SU-DHL-6 (cell line): ENCODE results near the gene HOXC6.

Experiments used
- H2AFZ ChIP-seq: fragments of 200-600 bp; sonication (generic); 2 replicates; pipeline ENCODE4 v1.6.1; 2014; ENCODE audit warnings: low read depth, mild to moderate bottlenecking, moderate library complexity, mixed read lengths, antibody characterized with exemption, low read length; ENCODE audit not compliant: severe bottlenecking
- H3F3A ChIP-seq: fragments of 200-600 bp; shearing (Covaris generic); 2 replicates; pipeline ENCODE4 v1.6.0; 2016; ENCODE audit warnings: antibody characterized with exemption, mild to moderate bottlenecking; ENCODE audit not compliant: insufficient read depth
- H3K27ac ChIP-seq: fragments of 200-600 bp; sonication (generic); 2 replicates; pipeline ENCODE4 v1.5.1; 2016; ENCODE audit warnings: low read depth, mild to moderate bottlenecking, low read length, moderate library complexity, mixed read lengths
- H3K27me3 ChIP-seq: fragments of 200-600 bp; sonication (generic), shearing (Covaris generic); 2 replicates; pipeline ENCODE4 v1.6.0; 2014; ENCODE audit warnings: mild to moderate bottlenecking, low read length
- H3K36me3 ChIP-seq: fragments of 200-600 bp; sonication (generic); 2 replicates; pipeline ENCODE4 v1.6.1; 2014; ENCODE audit warnings: mild to moderate bottlenecking, low read length, mixed read lengths
- H3K4me2 ChIP-seq: fragments of 300-600, 200-600 bp; shearing (Covaris generic), sonication (generic); 2 replicates; pipeline ENCODE4 v1.6.0; 2014; ENCODE audit warnings: low read length, low read depth, mild to moderate bottlenecking; ENCODE audit not compliant: poor library complexity, severe bottlenecking
- H3K4me3 ChIP-seq: fragments of 200-600 bp; sonication (generic); 2 replicates; pipeline ENCODE4 v1.5.1; 2014; ENCODE audit warnings: antibody characterized with exemption, low read length, mild to moderate bottlenecking, mixed read lengths; ENCODE audit not compliant: insufficient read depth, poor library complexity, severe bottlenecking
- H3K79me2 ChIP-seq: fragments of 200-600 bp; sonication (generic); 2 replicates; pipeline ENCODE4 v1.6.1; 2014; ENCODE audit warnings: mild to moderate bottlenecking, low read length, moderate library complexity; ENCODE audit not compliant: insufficient read depth
- H3K9ac ChIP-seq: fragments of 200-600 bp; sonication (generic); 2 replicates; pipeline ENCODE4 v1.7.0; 2014; ENCODE audit warnings: mild to moderate bottlenecking, low read length
- H3K9me2 ChIP-seq: fragments of 200-600 bp; sonication (generic); replicated peaks from 2 replicates; pipeline ENCODE4 v1.6.1; 2014; ENCODE audit warnings: low read length; ENCODE audit not compliant: insufficient read depth
- H3K9me3 ChIP-seq: fragments of 200-600 bp; sonication (generic); 2 replicates; pipeline ENCODE4 v1.6.1; 2014; ENCODE audit warnings: low read length, mixed read lengths; ENCODE audit not compliant: insufficient read depth
- H4K20me1 ChIP-seq: fragments of 200-600 bp; sonication (generic); 2 replicates; pipeline ENCODE4 v1.6.1; 2014; ENCODE audit warnings: low read depth, mild to moderate bottlenecking, antibody characterized with exemption, low read length, moderate library complexity, mixed read lengths
- CTCF ChIP-seq: fragments of 200-600 bp; sonication (generic); IDR thresholded peaks from one replicate; pipeline ENCODE4 v1.5.1; 2017; ENCODE audit warnings: antibody characterized with exemption, mild to moderate bottlenecking, low read length, moderate library complexity; ENCODE audit not compliant: insufficient read depth, poor library complexity, severe bottlenecking
- EZH2phosphoT487 ChIP-seq: fragments of 200-600 bp; sonication (generic), shearing (Covaris generic); conservative IDR thresholded peaks from 2 replicates; pipeline ENCODE4 v1.6.1; 2018; ENCODE audit warnings: mild to moderate bottlenecking, antibody characterized with exemption, low read length, moderate library complexity, mixed read lengths

The HOXC6 gene

GRCh38 chr12:54056110-54056509 is 27.9 kb downstream of the HOXC6 start:
- Histone ChIP-seq H3K4me2 (no peak overlapping the region), H3K27ac (no peak overlapping the region), H2AFZ (no peak overlapping the region), H3K36me3 (no peaks in the 10 kb centered on the region), H3K27me3 (no peaks in the 10 kb centered on the region), H3K9ac (no peak overlapping the region), H3K9me2 (no peaks in the 10 kb centered on the region), H3K9me3 (no peaks in the 10 kb centered on the region), H3F3A (no peaks in the 10 kb centered on the region), H3K79me2 (peaks cover 6% of the 10 kb centered on the region; the same call in 1 of the 2 replicates), H3K4me3 (no peak overlapping the region), H4K20me1 (no peaks in the 10 kb centered on the region)
- no peak for TF ChIP-seq CTCF

- Histone ChIP-seq H3K79me2 (peaks cover 6% of the 10 kb centered on the region; the same call in 1 of the 2 replicates), H3F3A (no peaks in the 10 kb centered on the region), H4K20me1 (no peaks in the 10 kb centered on the region), H3K36me3 (no peaks in the 10 kb centered on the region), H3K9me2 (no peaks in the 10 kb centered on the region), H3K9ac (no peak overlapping the region), H3K27me3 (no peaks in the 10 kb centered on the region), H3K9me3 (no peaks in the 10 kb centered on the region), H3K4me2 (no peak overlapping the region), H2AFZ (no peak overlapping the region), H3K4me3 (no peak overlapping the region), H3K27ac (no peak overlapping the region)
- no peak for TF ChIP-seq EZH2phosphoT487
- no peak for TF ChIP-seq CTCF
Observed at GRCh38 chr12:54058128-54058768, 30.0 kb downstream of the HOXC6 start.

GRCh38 chr12:54059668-54060067 is 31.4 kb downstream of the HOXC6 start:
- Histone ChIP-seq H3K36me3 (no peaks in the 10 kb centered on the region), H2AFZ (no peak overlapping the region), H3F3A (no peaks in the 10 kb centered on the region), H3K4me3 (no peak overlapping the region), H3K9ac (no peak overlapping the region), H3K79me2 (peaks cover 2% of the 10 kb centered on the region; the same call in 1 of the 2 replicates), H3K27ac (no peak overlapping the region), H3K27me3 (no peaks in the 10 kb centered on the region), H3K9me3 (no peaks in the 10 kb centered on the region), H3K4me2 (no peak overlapping the region), H4K20me1 (no peaks in the 10 kb centered on the region), H3K9me2 (no peaks in the 10 kb centered on the region)
- TF ChIP-seq CTCF: no peak
- no peak for TF ChIP-seq EZH2phosphoT487
